Vagina (tissue), 2 donors: ENCODE measurements around the gene IMMT.

Experiments used
- CTCF ChIP-seq, 3 experiments: fragments of 450-650 bp in 2 of 3; fragments of 200-600 bp in 1 of 3; sonication (generic) in 1 of 3; IDR thresholded peaks; one replicate each; pipeline ENCODE4 v1.5.1; 2017 to 2019; ENCODE audit warnings: antibody characterized with exemption in 3 of 3, mild to moderate bottlenecking in 2 of 3, moderate library complexity in 2 of 3
- POLR2A ChIP-seq, 2 donors: fragments of 450-650 bp; IDR thresholded peaks; one replicate each; pipeline ENCODE4 v1.6.1; 2017; ENCODE audit warnings: antibody characterized with exemption in 2 of 2, mild to moderate bottlenecking in 2 of 2, moderate library complexity in 2 of 2

DNA sequence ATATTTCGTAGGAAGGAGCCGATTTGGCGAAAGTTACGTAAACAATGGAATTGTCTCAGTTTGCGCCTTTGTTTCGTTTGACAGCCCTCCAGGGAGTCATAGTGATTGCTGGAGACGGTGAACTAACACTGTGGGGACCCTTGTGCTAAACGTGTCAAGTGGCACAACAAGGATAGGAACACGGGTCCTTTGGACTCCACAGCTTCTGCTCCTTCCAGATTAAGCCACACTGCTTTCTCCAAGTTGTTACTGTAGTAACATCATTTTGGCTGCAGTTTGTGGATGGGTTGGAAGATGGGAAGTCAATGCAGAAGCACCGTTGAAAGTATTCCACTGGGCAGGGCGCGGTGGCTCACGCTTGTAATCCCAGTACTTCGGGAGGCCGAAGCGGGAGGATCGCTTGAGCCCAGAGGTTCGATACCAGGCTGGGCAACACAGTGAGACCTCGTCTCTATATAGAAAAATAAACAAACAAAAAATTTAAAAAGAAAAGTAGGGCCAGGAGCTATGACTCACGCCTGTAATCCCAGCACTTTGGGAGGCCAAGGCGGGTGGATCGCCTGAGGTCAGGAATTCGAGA, 636 bp upstream of the IMMT start:
- TF ChIP-seq CTCF (IDR thresholded peaks at IDR 0.05) (no peak), POLR2A (IDR thresholded peaks at IDR 0.05) (no peak)
